ENCODE measurements around the gene ZNF573.
A peak's percentile ranks its signal among the peaks of the same experiment; 100 is the strongest.

The ZNF573 gene

DNA sequence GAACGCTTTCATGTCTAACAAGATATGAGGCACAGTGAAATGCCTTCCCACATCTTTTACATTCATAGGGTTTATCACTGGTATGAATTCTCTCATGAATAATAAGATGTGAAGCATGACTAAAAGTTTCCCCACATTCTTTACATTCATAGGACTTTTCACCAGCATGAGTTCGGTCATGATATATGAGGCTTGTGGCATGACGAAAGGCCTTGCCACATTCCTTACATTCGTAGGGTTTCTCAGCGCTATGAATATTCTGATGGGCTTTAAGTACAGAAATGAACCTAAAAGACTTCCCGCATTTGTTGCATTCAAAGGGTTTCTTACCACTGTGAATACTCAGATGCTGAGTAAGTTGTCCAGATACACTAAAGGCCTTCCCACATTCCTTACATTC lies 81.2 kb downstream of the ZNF573 start:
- H3K4me1 ChIP-seq (ENCODE audit: control insufficient read depth, insufficient read depth, low read length) = peaks cover 2% of the 10 kb centered on the region; the same call in 1 of the 2 replicates
- no peak overlapping the region for H3K4me3 ChIP-seq (ENCODE audit: low read length)
- H3K27ac ChIP-seq (ENCODE audit: low read length) = no peak overlapping the region
- peaks cover 4% of the 10 kb centered on the region for H3K36me3 ChIP-seq (ENCODE audit: control insufficient read depth, insufficient read depth, low read length)
- no peak for DNase-seq (ENCODE audit: low read depth, low spot score)
- WGBS (ENCODE audit: insufficient coverage, insufficient read length) = no CpG with 5 or more reads among the region's 6 CpGs
- peaks cover 7% of the 10 kb centered on the region; the same call in 1 of the 2 replicates for H3K27me3 ChIP-seq (ENCODE audit: control insufficient read depth, insufficient read depth, low read length)
- H3K9me3 ChIP-seq (ENCODE audit: control insufficient read depth, insufficient read depth, low read length) = no peaks in the 10 kb centered on the region; the same call in 1 of the 2 replicates

DNA sequence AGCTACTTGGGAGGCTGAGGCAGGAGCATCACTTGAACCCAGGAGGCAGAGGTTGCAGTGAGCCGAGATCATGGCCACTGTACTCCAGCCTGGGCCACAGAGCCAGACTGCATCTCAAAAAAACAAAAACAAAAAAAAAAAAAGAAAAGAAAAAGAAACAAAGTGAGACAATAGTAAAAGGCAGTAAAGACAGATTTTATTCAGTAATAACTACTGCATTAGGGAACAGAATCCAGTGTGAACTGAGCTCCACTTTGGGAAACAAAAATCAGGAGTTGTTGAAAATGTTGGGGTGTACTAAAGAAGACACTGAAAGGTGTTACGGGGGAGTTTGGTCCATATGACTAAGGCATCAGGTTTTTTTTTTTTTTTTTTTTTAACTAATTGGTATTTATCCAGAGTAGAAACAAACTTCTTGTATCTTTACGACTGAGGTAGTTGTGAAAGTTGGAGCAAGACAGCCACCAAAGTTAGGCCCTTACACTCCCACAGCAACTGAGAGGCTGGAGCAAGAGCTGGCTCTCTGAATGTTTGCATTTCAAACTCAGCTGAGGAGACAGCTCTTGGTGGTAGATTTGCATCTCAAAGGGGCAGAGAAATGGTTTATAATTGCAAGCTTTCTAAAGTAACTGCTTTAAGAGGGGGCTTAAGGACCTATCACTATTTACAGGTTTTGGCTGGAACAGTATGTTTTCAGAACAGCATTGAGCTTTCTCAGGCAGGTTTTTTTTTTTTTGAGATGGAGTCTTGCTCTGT lies 84.1 kb downstream of the ZNF573 start:
- Histone ChIP-seq H3K4me1 (ENCODE audit: control insufficient read depth, insufficient read depth, low read length) (peaks cover 2% of the 10 kb centered on the region; the same call in 1 of the 2 replicates), H3K27ac (ENCODE audit: low read length) (no peak overlapping the region), H3K9me3 (ENCODE audit: control insufficient read depth, insufficient read depth, low read length) (no peaks in the 10 kb centered on the region; the same call in 1 of the 2 replicates), H3K4me3 (ENCODE audit: low read length) (no peak overlapping the region), H3K36me3 (ENCODE audit: control insufficient read depth, insufficient read depth, low read length) (peaks cover 4% of the 10 kb centered on the region), H3K27me3 (ENCODE audit: control insufficient read depth, insufficient read depth, low read length) (peaks cover 11% of the 10 kb centered on the region)
- WGBS (ENCODE audit: insufficient coverage, insufficient read length) = no CpG with 5 or more reads among the region's 3 CpGs
- no peak for DNase-seq (ENCODE audit: low read depth, low spot score)

DNA sequence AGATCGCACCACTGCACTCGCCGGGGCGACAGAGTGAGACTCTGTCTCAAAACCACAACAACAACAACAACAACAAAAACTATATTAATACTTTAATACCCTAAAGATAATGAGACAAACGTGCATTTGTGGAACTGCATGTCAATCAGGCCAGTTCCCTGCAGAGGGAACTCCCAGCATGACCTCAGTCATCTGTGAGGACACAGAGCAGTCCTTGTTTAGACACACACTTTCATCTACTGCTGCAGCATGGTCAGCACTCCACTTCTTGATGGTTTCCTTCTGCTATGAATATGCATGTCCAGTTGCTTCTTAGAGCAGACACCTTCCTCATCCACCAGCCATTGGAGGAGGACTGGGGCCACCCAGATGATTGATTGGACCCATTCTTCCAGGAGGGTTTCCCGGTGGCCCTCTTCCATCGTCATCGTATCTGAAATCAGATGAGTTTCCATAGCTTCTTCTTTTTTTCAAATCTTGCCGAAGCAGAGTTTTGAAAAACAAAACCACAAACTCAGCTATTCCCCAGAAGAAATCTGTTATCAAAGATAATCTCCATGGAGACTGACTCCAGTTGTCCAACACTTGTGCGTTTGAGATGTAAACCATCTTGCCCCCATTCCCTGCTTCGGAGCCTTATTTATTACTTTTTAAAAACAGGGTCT lies 86.3 kb downstream of the ZNF573 start:
- Histone ChIP-seq H3K27ac (ENCODE audit: low read length) (no peak overlapping the region), H3K9me3 (ENCODE audit: control insufficient read depth, insufficient read depth, low read length) (no peaks in the 10 kb centered on the region), H3K27me3 (ENCODE audit: control insufficient read depth, insufficient read depth, low read length) (peaks cover 11% of the 10 kb centered on the region), H3K4me3 (ENCODE audit: low read length) (no peak overlapping the region), H3K36me3 (ENCODE audit: control insufficient read depth, insufficient read depth, low read length) (peaks cover 4% of the 10 kb centered on the region; the same call in 1 of the 2 replicates), H3K4me1 (ENCODE audit: control insufficient read depth, insufficient read depth, low read length) (peaks cover 2% of the 10 kb centered on the region; the same call in 1 of the 2 replicates)
- no CpG with 5 or more reads among the region's 11 CpGs for WGBS (ENCODE audit: insufficient coverage, insufficient read length)
- no peak for DNase-seq (ENCODE audit: low read depth, low spot score)

DNA sequence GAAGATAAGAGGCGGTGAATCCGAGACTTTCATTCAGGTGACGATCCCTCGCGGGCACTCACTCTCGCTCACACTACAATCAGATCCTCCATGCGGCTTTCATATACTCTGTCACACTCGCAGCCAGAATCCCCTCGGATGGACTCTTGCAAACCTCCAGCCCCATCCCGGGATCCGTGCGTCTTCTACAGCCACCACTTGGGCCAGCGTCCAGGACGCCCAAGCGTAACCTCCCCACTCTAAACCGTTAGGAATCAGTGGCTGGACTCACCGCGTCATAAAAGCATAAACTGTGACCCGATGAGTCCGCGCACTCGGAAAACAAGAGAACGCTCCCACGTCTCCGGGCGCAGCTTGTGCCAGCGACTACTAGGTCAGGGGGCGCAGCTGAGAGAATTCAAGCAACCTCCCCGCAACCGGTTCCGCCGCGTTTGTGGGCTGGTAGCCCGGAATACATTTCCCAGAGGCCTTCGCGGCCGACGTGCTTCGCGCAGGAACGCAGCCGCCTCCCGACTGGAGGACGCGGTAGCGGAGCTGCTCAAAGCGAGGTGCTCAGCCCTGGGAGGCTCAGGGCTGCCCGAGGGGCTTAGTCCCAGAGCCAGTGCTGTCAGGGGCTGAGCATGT lies 87.4 kb downstream of the ZNF573 start:
- Histone ChIP-seq H3K36me3 (ENCODE audit: control insufficient read depth, insufficient read depth, low read length) (peaks cover 4% of the 10 kb centered on the region; the same call in 1 of the 2 replicates), H3K4me1 (ENCODE audit: control insufficient read depth, insufficient read depth, low read length) (peaks cover 2% of the 10 kb centered on the region; the same call in 1 of the 2 replicates), H3K4me3 (ENCODE audit: low read length) (peak overlapping the region; percentile 31; the same call in 1 of the 2 replicates), H3K9me3 (ENCODE audit: control insufficient read depth, insufficient read depth, low read length) (no peaks in the 10 kb centered on the region), H3K27me3 (ENCODE audit: control insufficient read depth, insufficient read depth, low read length) (peaks cover 11% of the 10 kb centered on the region), H3K27ac (ENCODE audit: low read length) (no peak overlapping the region)
- DNase-seq (ENCODE audit: low read depth, low spot score) = peak; percentile 47
- no CpG with 5 or more reads among the region's 48 CpGs for WGBS (ENCODE audit: insufficient coverage, insufficient read length)

Data from iPS DF 6.9 (cell line).